ENCODE data around the gene GTF3C2. TPM values are rescaled to one million over a fixed set of nuclear protein-coding genes. Genes with fewer than 3 reads are reported as not detected.

The GTF3C2 gene
- total and polyA plus RNA-seq, 2 of the 13 experiments (the other 11 are each of a cell fraction or from before 2014, with no cell fraction given), result 77.5 to 130 TPM

GRCh38 chr2:27363933-27364332 lies 7.4 kb upstream of the GTF3C2 start:
- no TSS peak for BruUV-seq (replicated peaks)
- Histone ChIP-seq H4K20me1 (ENCODE audit: insufficient read depth, low read length) (no peaks in the 10 kb centered on the region), H3K4me1 (ENCODE audit: insufficient read depth, low read length) (peaks cover 23% of the 10 kb centered on the region), H3K4me3 (replicated peaks in 1 of 3; ENCODE audit: insufficient read depth in 1 of 3, low read depth in 2 of 3, low read length in 3 of 3) (no peak overlapping the region), H3K36me3 (replicated peaks in 1 of 2; ENCODE audit: control insufficient read depth in 1 of 2, insufficient read depth in 2 of 2, low read length in 2 of 2) (peaks cover 19 to 48% of the 10 kb centered on the region in 2 experiments), H3K27me3 (ENCODE audit: control insufficient read depth in 1 of 2, insufficient read depth in 2 of 2, low read length in 2 of 2) (no peaks in the 10 kb centered on the region), H3K27ac (ENCODE audit: extremely low read length, insufficient read depth, low read length) (no peak overlapping the region), H3K4me2 (ENCODE audit: low read depth, low read length) (no peak overlapping the region), H3K79me2 (ENCODE audit: insufficient read depth, low read length) (peaks cover 13% of the 10 kb centered on the region), H2AFZ (ENCODE audit: low read length) (no peak overlapping the region), H3K9me3 (ENCODE audit: low read length) (no peaks in the 10 kb centered on the region), H3K9ac (ENCODE audit: insufficient read depth, low read depth, low read length) (no peak overlapping the region)
- WGBS (ENCODE audit: low lambda C conversion rate), result 97% methylated on average over 2 of the region's 2 CpGs
- no peak for TF ChIP-seq SNAPC4 (CRISPR knock-in tag; IDR thresholded peaks at IDR 0.05)
- no peak for TF ChIP-seq SALL2 (CRISPR knock-in tag; IDR thresholded peaks at IDR 0.05)
- TF ChIP-seq MBD4 (IDR thresholded peaks at IDR 0.05; ENCODE audit: borderline replicate concordance, low read length), result 0 out of 2 replicates have a peak, but pooled peaks have one; percentile 28
- 0 out of 2 replicates have a peak, but pooled peaks have one; percentile 15 for TF ChIP-seq RBFOX2 (IDR thresholded peaks at IDR 0.05; ENCODE audit: low read depth, low read length)
- TF ChIP-seq POLR2G (IDR thresholded peaks at IDR 0.05; ENCODE audit: low read depth, low read length), result peak; percentile 5; the same call in 1 of the 2 replicates
- no peak for TF ChIP-seq ZNF225 (CRISPR knock-in tag; IDR thresholded peaks at IDR 0.05)
- peak; percentile 59; the same call in 1 of the 2 replicates for TF ChIP-seq POLR2AphosphoS5 (IDR thresholded peaks at IDR 0.05; ENCODE audit: low read depth, low read length)
- TF ChIP-seq ZNF850 (CRISPR knock-in tag; conservative IDR thresholded peaks at IDR 0.05), result no peak
- peak; percentile 19; the same call in 1 of the 2 replicates for TF ChIP-seq ZNF605 (CRISPR knock-in tag; IDR thresholded peaks at IDR 0.05)
- no peak for TF ChIP-seq FOXO4 (CRISPR knock-in tag; conservative IDR thresholded peaks at IDR 0.05)
- CTCF ChIA-PET (ENCODE audit: low intra/inter-chr PET ratio, low total read pairs), result no interaction called here
- no peak for FAIRE-seq
- intact Hi-C loops (cut with micrococcal nuclease; ENCODE audit: unreplicated experiment), result no loop called here
- no peak for DNase-seq (ENCODE audit: low spot score)
- in situ Hi-C loops (cut with HindIII; ENCODE audit: extremely low pct_ligation_motif_present, low pct_unique_long_range_greater_than_20kb), result no loop called here
- POLR2A ChIA-PET, result interaction anchor here (0.5 to 9.5 kb wide), 9 partner anchors 7 to 219 kb away, joined by 3 to 125 read pairs (median 4); partner anchors contain the start of genes GTF3C2, MPV17, PPM1G and ZNF512
- ATAC-seq, result peak; percentile 12
